ENCODE data around the gene TMX2. TPM values are rescaled to one million over a fixed set of nuclear protein-coding genes. Genes with fewer than 3 reads are reported as not detected.

TMX2 gene
- total RNA-seq, 1 experiment from 2014 or later = 93.9 TPM

- TF ChIP-seq REST (IDR thresholded peaks at IDR 0.05; ENCODE audit: low read depth) (no peak), CBX3 (IDR thresholded peaks at IDR 0.05; ENCODE audit: low read depth) (no peak), ZNF274 (IDR thresholded peaks at IDR 0.05; ENCODE audit: low read depth, low read length) (no peak)
Observed at GRCh38 chr11:57762235-57762861, 50.0 kb downstream of the TMX2 start (continued).

GRCh38 chr11:57763568-57763967, 51.2 kb downstream of the TMX2 start:
- ATAC-seq = peak; percentile 59

More at GRCh38 chr11:57763568-57763967, 51.2 kb downstream of the TMX2 start:
- Histone ChIP-seq H3K27me3 (ENCODE audit: insufficient read depth, low read length) (no peaks in the 10 kb centered on the region), H4K20me1 (ENCODE audit: insufficient read depth) (no peaks in the 10 kb centered on the region), H3K79me2 (ENCODE audit: insufficient read depth, low read length) (peaks cover 69% of the 10 kb centered on the region), H3K4me2 (ENCODE audit: low read length) (peak overlapping the region; percentile 66), H3K9ac (ENCODE audit: low read length) (peak overlapping the region; percentile 92), H2AFZ (ENCODE audit: low read depth, low read length, poor library complexity, severe bottlenecking) (no peak overlapping the region), H3K4me1 (ENCODE audit: control insufficient read depth in 1 of 2, insufficient read depth in 2 of 2, low read length in 2 of 2) (peaks cover 14 to 33% of the 10 kb centered on the region in 2 experiments; a peak in 3 of 4 replicates), H3K9me3 (ENCODE audit: control insufficient read depth in 1 of 2, insufficient read depth in 1 of 2, low read depth in 1 of 2, low read length in 2 of 2) (no peaks in the 10 kb centered on the region), H3K36me3 (ENCODE audit: control insufficient read depth in 1 of 2, insufficient read depth in 2 of 2, low read length in 2 of 2) (no peaks in the 10 kb centered on the region; a peak in 1 of 4 replicates), H3K4me3 (replicated peaks in 1 of 2; ENCODE audit: low read depth in 1 of 2, low read length in 2 of 2) (peak overlapping the region; percentile 81 to 93; a peak in 2 of 4 replicates), H3K9me2 (ENCODE audit: insufficient read depth) (no peaks in the 10 kb centered on the region), H3K27ac (ENCODE audit: low read depth, low read length) (no peak overlapping the region)
- TF ChIP-seq JUND (IDR thresholded peaks at IDR 0.05) = no peak
- TF ChIP-seq CTCF (IDR thresholded peaks at IDR 0.05 in 2 of 3, conservative IDR thresholded peaks at IDR 0.05 in 1 of 3; ENCODE audit: borderline replicate concordance in 1 of 3, insufficient read depth in 1 of 3, low read depth in 2 of 3, low read length in 2 of 3) = peak in 2 of 3 experiments; percentile 16 to 42; a peak in 2 of 6 replicates
- no TSS peak for BruUV-seq (replicated peaks)
- ChIA-PET RAD21 (ENCODE audit: low non-redundant PET in 1 of 2, low total read pairs in 2 of 2, uncharacterized antibody in 2 of 2, unreplicated experiment in 2 of 2) (interaction anchor here in 1 of 2 experiments (1.5 kb wide), 1 partner anchor 12 kb away, joined by 4 read pairs; the partner anchor contains the start of gene BTBD18), POLR2A (interaction anchor here (0.5 to 4.9 kb wide), 5 partner anchors 18 to 441 kb away, joined by 3 to 31 read pairs (median 4); partner anchors contain the start of gene SELENOH), CTCF (interaction anchor here (1.1 to 7.4 kb wide), 2 partner anchors 9 to 36 kb away, joined by 3 to 47 read pairs; no protein-coding TSS in a partner anchor)
- intact Hi-C loops (cut with micrococcal nuclease) = loop anchor here (2.0 kb wide), 1 partner anchor 15 kb away; no protein-coding TSS in a partner anchor
- no peak for DNase-seq (ENCODE audit: low read depth, low spot score)
